ENCODE data around the gene MLPH.

DNA sequence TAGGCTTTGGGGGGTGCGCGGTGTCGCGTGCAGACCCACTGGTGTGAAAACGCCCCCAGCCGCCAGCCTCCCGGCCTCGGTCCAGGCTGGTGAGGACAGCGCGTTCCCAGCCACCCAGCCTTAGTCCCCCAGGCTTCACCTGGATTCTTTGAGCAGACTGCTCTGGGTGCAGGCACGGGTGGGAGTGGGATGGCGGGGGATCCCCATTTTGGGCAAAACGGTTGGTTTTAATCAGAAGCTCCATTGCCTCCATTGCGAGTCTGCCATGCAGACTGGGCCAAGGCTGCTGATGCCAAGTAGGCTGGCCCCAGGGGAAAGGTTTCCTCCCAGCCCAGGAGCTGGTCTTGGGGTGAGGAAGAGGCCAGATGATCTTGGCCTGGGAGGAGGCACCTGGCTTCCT is 445 bp downstream of the MLPH start:
- TF ChIP-seq, protein P1, sequence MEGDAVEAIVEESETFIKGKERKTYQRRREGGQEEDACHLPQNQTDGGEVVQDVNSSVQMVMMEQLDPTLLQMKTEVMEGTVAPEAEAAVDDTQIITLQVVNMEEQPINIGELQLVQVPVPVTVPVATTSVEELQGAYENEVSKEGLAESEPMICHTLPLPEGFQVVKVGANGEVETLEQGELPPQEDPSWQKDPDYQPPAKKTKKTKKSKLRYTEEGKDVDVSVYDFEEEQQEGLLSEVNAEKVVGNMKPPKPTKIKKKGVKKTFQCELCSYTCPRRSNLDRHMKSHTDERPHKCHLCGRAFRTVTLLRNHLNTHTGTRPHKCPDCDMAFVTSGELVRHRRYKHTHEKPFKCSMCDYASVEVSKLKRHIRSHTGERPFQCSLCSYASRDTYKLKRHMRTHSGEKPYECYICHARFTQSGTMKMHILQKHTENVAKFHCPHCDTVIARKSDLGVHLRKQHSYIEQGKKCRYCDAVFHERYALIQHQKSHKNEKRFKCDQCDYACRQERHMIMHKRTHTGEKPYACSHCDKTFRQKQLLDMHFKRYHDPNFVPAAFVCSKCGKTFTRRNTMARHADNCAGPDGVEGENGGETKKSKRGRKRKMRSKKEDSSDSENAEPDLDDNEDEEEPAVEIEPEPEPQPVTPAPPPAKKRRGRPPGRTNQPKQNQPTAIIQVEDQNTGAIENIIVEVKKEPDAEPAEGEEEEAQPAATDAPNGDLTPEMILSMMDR (IDR thresholded peaks at IDR 0.05), result no peak
- TF ChIP-seq POLR2A (IDR thresholded peaks at IDR 0.05), result no peak
- no peak for TF ChIP-seq EP300 (IDR thresholded peaks at IDR 0.05; ENCODE audit: low read depth)
- no peak for TF ChIP-seq POLR2AphosphoS5 (IDR thresholded peaks at IDR 0.05)

All from transverse colon (tissue), 4 donors.